Cardiac muscle cell (in vitro differentiated cells and primary cell): ENCODE data around the gene LRRC14B. TPM values are rescaled to one million over a fixed set of nuclear protein-coding genes. Genes with fewer than 3 reads are reported as not detected.

Source experiments
- DNase-seq, 2 donors: peaks; one replicate each; pipeline versions ENCODE4 v3.0.0 to v3.0.0-alpha.2; 2010 to 2017; ENCODE audit warnings: low read depth in 1 of 2, low spot score in 1 of 2
- H3K27ac ChIP-seq: fragments of 200-600 bp; sonication (generic); 2 replicates; pipeline ENCODE4 v1.5.1; 2016
- H3K27me3 ChIP-seq: fragments of 200-600 bp; sonication (generic); 2 replicates; pipeline ENCODE4 v1.6.0; 2016; ENCODE audit warnings: control low read depth
- H3K36me3 ChIP-seq: fragments of 200-600 bp; sonication (generic); 2 replicates; pipeline ENCODE4 v1.5.1; 2016; ENCODE audit warnings: control low read depth
- H3K4me1 ChIP-seq: fragments of 200-600 bp; sonication (generic); 2 replicates; pipeline ENCODE4 v1.8.1; 2017; ENCODE audit warnings: low read depth, mild to moderate bottlenecking, mixed run types
- H3K4me3 ChIP-seq: fragments of 200-600 bp; sonication (generic); 2 replicates; pipeline ENCODE4 v1.5.1; 2016; ENCODE audit warnings: mild to moderate bottlenecking
- H3K9me3 ChIP-seq: fragments of 200-600 bp; sonication (generic); 2 replicates; pipeline ENCODE4 v1.5.1; 2017; ENCODE audit warnings: low read depth, mild to moderate bottlenecking, control low read depth
- polyA plus RNA-seq: library from polyadenylated mRNA; unstranded; fragments of >200 nt; fragmentation: Nextera tagmentation; extraction: Ambion mirVana; gene quantifications from 2 replicates; pipeline ENCODE4 v1.2.1, GENCODE V29; 2016
- total RNA-seq: library from RNA; depleted of rRNA; stranded (reverse); fragments of >200 nt; gene quantifications from 2 replicates; pipeline ENCODE4 v1.2.3, GENCODE V29; 2016
- TF ChIP-seq, protein P1 (sequence below): IDR thresholded peaks from 2 replicates; pipeline ENCODE4 v1.5.1; 2012; ENCODE audit warnings: low read depth, mild to moderate bottlenecking, low read length

Gene LRRC14B
- total and polyA plus RNA-seq, 2 experiments from 2014 or later = 2.7 to 3.6 TPM

DNA sequence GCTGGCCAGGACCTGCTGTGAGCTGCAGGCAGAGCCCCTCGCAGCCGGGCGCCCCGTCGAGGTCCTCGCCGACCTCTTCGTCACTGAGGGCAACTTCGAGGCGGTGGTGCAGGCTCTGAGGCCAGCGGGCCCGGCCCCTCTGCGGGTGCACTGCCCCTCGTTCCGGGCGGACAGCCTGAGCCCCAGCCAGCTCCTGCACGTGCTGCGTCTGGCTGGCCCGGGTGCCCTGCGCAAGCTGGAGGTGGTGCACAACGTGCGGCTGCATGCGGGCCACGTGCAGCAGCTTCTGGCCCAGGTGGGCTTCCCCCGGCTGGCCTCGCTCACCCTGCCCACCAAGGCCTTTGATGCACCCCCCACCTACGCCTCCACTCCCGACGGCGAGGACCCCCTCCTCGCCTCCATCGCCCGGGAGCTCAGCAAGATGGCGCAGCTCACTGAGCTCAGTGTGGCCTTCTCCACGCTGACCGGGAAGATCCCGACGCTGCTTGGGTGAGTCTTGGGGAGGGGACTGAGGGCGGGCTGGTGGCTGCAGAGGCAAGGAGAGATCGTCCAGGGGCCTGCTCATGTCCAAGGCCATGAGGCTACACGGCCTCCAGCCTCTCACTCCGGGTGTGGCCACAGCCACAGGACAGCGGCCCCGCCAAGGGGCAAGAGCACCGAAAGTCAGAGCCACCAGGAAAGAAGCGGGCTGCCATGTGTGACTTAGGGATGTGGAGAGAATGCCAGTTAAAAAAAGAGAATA, 825 bp downstream of the LRRC14B start:
- Histone ChIP-seq H3K9me3 (no peaks in the 10 kb centered on the region), H3K27me3 (no peaks in the 10 kb centered on the region), H3K4me3 (no peak overlapping the region), H3K27ac (peak overlapping the region; percentile 56), H3K4me1 (peaks cover 29% of the 10 kb centered on the region), H3K36me3 (no peaks in the 10 kb centered on the region)
- TF ChIP-seq, protein P1, sequence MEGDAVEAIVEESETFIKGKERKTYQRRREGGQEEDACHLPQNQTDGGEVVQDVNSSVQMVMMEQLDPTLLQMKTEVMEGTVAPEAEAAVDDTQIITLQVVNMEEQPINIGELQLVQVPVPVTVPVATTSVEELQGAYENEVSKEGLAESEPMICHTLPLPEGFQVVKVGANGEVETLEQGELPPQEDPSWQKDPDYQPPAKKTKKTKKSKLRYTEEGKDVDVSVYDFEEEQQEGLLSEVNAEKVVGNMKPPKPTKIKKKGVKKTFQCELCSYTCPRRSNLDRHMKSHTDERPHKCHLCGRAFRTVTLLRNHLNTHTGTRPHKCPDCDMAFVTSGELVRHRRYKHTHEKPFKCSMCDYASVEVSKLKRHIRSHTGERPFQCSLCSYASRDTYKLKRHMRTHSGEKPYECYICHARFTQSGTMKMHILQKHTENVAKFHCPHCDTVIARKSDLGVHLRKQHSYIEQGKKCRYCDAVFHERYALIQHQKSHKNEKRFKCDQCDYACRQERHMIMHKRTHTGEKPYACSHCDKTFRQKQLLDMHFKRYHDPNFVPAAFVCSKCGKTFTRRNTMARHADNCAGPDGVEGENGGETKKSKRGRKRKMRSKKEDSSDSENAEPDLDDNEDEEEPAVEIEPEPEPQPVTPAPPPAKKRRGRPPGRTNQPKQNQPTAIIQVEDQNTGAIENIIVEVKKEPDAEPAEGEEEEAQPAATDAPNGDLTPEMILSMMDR = no peak
- DNase-seq = no peak

DNA sequence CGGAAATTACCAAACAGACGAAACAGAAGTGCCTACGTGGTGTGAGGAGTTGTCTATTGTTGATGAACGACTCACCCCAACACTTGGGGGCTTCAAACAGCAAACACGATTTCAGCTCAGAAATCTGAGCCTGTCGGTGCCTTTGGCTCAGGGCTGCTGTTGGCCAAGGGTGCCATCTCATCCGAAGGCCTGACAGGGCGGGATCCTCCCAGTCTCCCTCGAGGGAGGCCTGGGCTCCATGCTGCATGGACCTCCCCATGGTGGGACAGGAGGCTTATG, 1.3 kb downstream of the LRRC14B start:
- H3K27me3 ChIP-seq = no peaks in the 10 kb centered on the region
- DNase-seq = no peak
- H3K9me3 ChIP-seq = no peaks in the 10 kb centered on the region
- peaks cover 29% of the 10 kb centered on the region for H3K4me1 ChIP-seq
- no peaks in the 10 kb centered on the region for H3K36me3 ChIP-seq
- TF ChIP-seq, protein P1 = no peak
- no peak overlapping the region for H3K4me3 ChIP-seq
- H3K27ac ChIP-seq = no peak overlapping the region

DNA sequence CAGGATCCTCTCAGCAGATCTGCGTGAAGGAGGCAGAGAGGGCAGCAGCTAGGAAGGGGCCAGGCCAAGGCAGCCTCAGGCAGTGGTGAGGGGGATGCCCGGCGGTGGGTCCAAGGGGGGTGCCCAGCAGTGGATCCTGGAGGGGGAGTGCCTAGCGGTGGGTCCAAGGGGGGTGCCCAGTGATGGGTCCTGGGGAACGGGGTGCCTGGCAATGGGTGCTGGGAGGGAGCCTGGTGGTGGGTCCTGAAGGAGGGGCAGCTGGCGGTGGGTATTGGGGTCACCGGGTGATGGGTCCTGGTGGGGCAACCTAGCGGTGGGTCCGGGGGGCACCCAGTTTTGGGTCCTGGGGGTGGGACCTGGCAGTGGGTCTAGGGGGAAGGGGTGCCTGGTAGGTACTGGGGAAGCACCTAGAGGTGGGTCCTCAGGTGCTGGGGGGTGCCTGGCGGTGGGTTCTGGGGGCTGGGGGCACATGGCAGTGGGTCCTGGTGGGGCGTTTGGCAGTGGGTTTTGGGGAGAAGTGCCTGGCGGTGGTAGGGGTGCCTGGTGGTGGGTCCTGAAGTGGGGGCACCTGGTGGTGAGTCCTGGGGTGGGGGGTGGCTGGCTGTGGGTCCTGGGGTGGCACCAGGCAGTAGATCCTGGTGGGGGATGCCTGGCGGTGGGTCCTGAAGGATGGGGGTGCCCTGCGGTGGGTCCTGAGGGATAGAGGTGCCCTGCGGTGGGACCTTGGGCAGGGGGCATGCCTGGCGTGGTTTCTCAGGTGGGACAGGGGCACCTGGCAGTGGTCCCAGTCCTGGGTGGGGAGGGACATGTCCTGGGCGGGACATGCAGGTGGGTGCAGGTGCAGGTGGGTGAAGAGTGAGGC, 1.9 kb downstream of the LRRC14B start:
- H3K27ac ChIP-seq = no peak overlapping the region
- TF ChIP-seq, protein P1 = no peak

DNA sequence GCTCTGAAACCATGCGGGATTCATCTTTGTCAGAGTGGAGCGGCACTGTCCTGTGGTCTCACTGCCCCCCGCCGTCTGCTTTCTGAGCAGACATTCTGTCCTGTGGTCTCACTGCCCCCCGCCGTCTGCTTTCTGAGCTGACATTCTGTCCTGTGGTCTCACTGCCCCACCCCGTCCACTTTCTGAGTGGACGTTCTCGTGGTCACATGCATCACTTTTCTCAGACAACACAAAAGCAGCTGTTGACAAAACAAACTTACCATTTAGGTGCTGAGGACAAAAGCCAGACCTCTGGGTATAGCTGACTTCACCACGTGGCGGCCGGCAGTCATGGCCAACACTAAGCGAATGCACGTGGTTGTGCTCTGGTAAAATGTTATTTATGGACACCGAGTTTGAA, 2.8 kb downstream of the LRRC14B start:
- H3K4me3 ChIP-seq = no peak overlapping the region
- TF ChIP-seq, protein P1 = no peak
- H3K27me3 ChIP-seq = no peaks in the 10 kb centered on the region
- peaks cover 25% of the 10 kb centered on the region for H3K4me1 ChIP-seq
- no peaks in the 10 kb centered on the region for H3K36me3 ChIP-seq
- no peaks in the 10 kb centered on the region for H3K9me3 ChIP-seq
- DNase-seq = no peak
- H3K27ac ChIP-seq = no peak overlapping the region

More for the DNA sequence above, 1.9 kb downstream of the LRRC14B start:
- Histone ChIP-seq H3K9me3 (no peaks in the 10 kb centered on the region), H3K4me3 (no peak overlapping the region), H3K4me1 (peaks cover 29% of the 10 kb centered on the region), H3K27me3 (no peaks in the 10 kb centered on the region), H3K36me3 (no peaks in the 10 kb centered on the region)
- DNase-seq = no peak

DNA sequence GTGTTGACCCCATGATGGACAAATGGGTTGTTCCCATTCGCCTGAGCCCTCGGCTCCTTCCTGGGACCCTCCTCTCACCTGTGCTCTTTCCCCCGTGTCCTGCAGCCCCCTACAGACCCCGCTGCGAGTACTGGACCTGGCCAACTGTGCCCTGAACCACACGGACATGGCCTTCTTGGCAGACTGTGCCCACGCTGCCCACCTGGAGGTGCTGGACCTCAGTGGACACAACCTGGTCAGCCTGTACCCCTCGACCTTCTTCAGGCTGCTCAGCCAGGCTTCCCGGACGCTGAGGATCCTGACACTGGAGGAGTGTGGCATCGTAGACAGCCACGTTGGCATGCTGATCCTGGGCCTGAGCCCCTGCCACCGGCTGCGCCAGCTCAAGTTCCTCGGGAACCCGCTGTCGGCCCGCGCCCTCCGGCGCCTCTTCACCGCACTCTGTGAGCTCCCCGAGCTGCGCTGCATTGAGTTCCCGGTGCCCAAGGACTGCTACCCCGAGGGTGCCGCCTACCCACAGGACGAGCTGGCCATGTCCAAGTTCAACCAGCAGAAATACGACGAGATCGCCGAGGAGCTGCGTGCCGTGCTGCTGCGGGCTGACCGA, 3.4 kb downstream of the LRRC14B start:
- Histone ChIP-seq H3K4me3 (no peak overlapping the region), H3K27ac (no peak overlapping the region), H3K36me3 (no peaks in the 10 kb centered on the region), H3K9me3 (no peaks in the 10 kb centered on the region), H3K4me1 (peaks cover 22% of the 10 kb centered on the region), H3K27me3 (no peaks in the 10 kb centered on the region)
- no peak for DNase-seq
- TF ChIP-seq, protein P1 = no peak
